DOHH2 (cell line): Measurements from ENCODE around the gene LRRC46.

Source experiments
- H3F3A ChIP-seq: fragments of 200-600 bp; sonication (generic), shearing (Covaris generic); 2 replicates; pipeline ENCODE4 v1.6.0; 2016; ENCODE audit warnings: antibody characterized with exemption, mild to moderate bottlenecking; ENCODE audit not compliant: control insufficient read depth, insufficient read depth
- H3K27ac ChIP-seq: fragments of 200-600 bp; sonication (generic); 2 replicates; pipeline ENCODE4 v1.5.1; 2014; ENCODE audit warnings: low read depth, mild to moderate bottlenecking, low read length, moderate library complexity
- H3K27me3 ChIP-seq: fragments of 200-600 bp; sonication (generic); 2 replicates; pipeline ENCODE4 v1.6.1; 2014; ENCODE audit warnings: mild to moderate bottlenecking, low read length, mixed read lengths; ENCODE audit not compliant: control insufficient read depth
- H3K36me3 ChIP-seq: fragments of 200-600 bp; sonication (generic); 2 replicates; pipeline ENCODE4 v1.6.1; 2014; ENCODE audit warnings: mild to moderate bottlenecking, low read length, moderate library complexity, mixed read lengths; ENCODE audit not compliant: control insufficient read depth
- H3K4me1 ChIP-seq: fragments of 200-600 bp; sonication (generic); 2 replicates; pipeline ENCODE4 v1.6.1; 2014; ENCODE audit warnings: mild to moderate bottlenecking, low read length, mixed read lengths; ENCODE audit not compliant: control insufficient read depth
- H3K4me2 ChIP-seq: fragments of 200-600 bp; sonication (generic); 2 replicates; pipeline ENCODE4 v1.6.0; 2014; ENCODE audit warnings: mild to moderate bottlenecking, low read length, moderate library complexity
- H3K4me3 ChIP-seq: fragments of 200-600 bp; sonication (generic); 2 replicates; pipeline ENCODE4 v1.5.1; 2014; ENCODE audit warnings: mild to moderate bottlenecking, low read length, mixed read lengths
- H3K79me2 ChIP-seq: fragments of 200-600 bp; sonication (generic); 2 replicates; pipeline ENCODE4 v1.6.1; 2014; ENCODE audit warnings: mild to moderate bottlenecking, low read length, mixed read lengths; ENCODE audit not compliant: control insufficient read depth
- H3K9me2 ChIP-seq: fragments of 200-600 bp; sonication (generic); replicated peaks from 2 replicates; pipeline ENCODE4 v1.6.1; 2014; ENCODE audit warnings: mild to moderate bottlenecking, low read length, mixed read lengths; ENCODE audit not compliant: control insufficient read depth
- H3K9me3 ChIP-seq: fragments of 200-600 bp; sonication (generic); 2 replicates; pipeline ENCODE4 v1.6.1; 2014; ENCODE audit warnings: antibody characterized with exemption, low read length, mixed read lengths; ENCODE audit not compliant: control insufficient read depth, insufficient read depth
- H4K20me1 ChIP-seq: fragments of 200-600 bp; sonication (generic); 2 replicates; pipeline ENCODE4 v1.6.0; 2014; ENCODE audit warnings: low read depth, mild to moderate bottlenecking, antibody characterized with exemption, low read length, moderate library complexity; ENCODE audit not compliant: control insufficient read depth, insufficient read depth
- EZH2phosphoT487 ChIP-seq: fragments of 200-600 bp; sonication (generic); IDR thresholded peaks from 2 replicates; pipeline ENCODE4 v1.6.1; 2017; ENCODE audit warnings: borderline replicate concordance, mild to moderate bottlenecking, antibody characterized with exemption, low read length, moderate library complexity, mixed read lengths
- TF ChIP-seq, protein P1 (sequence below): fragments of 200-600 bp; sonication (generic); IDR thresholded peaks from one replicate; pipeline ENCODE4 v1.5.1; 2014; ENCODE audit warnings: antibody characterized with exemption, mild to moderate bottlenecking, low read depth, low read length; ENCODE audit not compliant: poor library complexity, severe bottlenecking

LRRC46 gene

DNA sequence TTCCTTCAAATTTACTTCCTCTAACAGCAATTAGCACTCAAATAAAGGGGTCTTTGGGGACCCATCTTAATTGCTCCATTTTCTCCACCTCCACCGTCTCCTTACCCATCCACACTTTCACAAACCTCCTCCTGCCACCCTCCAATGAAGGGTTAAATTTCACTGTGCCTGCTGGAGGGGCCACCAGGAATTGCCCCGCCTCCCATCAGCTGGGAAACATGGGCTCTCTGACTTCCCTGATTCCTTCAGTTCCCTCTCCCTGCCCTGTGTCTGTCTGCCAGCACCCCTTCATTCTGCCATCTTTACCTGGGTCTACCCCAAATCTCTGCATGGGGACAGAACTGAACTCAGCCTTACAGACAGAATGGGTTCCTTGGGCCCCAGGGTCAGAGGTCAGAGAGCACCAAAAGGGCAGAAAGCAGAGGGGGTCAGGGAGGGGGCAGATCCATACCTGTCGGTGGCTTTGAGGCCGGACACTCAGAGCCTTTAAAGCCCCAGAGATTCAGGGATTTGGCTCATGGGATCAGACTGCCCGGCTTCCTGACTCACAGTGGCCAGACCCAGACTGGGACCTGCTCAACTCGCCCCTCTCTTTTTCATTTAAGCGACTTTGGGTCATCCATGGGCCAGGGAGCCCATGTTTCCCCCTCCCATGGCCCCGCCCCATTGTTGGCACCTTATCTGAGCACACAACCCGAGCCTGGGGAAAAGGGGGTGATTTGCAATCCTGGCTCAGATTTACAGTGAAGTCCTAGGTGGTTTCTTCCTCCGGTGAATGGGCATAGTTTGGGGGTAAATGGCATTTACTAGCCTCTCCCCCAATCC lies 46.9 kb downstream of the LRRC46 start:
- Histone ChIP-seq H3K9me3 (no peaks in the 10 kb centered on the region), H3K79me2 (no peaks in the 10 kb centered on the region), H3K27ac (no peak overlapping the region), H4K20me1 (no peaks in the 10 kb centered on the region), H3K4me2 (no peak overlapping the region), H3K4me3 (no peak overlapping the region), H3K4me1 (peaks cover 14% of the 10 kb centered on the region), H3K27me3 (peaks cover 34% of the 10 kb centered on the region), H3K36me3 (no peaks in the 10 kb centered on the region), H3F3A (no peaks in the 10 kb centered on the region), H3K9me2 (no peaks in the 10 kb centered on the region)
- no peak for TF ChIP-seq EZH2phosphoT487
- TF ChIP-seq, protein P1, sequence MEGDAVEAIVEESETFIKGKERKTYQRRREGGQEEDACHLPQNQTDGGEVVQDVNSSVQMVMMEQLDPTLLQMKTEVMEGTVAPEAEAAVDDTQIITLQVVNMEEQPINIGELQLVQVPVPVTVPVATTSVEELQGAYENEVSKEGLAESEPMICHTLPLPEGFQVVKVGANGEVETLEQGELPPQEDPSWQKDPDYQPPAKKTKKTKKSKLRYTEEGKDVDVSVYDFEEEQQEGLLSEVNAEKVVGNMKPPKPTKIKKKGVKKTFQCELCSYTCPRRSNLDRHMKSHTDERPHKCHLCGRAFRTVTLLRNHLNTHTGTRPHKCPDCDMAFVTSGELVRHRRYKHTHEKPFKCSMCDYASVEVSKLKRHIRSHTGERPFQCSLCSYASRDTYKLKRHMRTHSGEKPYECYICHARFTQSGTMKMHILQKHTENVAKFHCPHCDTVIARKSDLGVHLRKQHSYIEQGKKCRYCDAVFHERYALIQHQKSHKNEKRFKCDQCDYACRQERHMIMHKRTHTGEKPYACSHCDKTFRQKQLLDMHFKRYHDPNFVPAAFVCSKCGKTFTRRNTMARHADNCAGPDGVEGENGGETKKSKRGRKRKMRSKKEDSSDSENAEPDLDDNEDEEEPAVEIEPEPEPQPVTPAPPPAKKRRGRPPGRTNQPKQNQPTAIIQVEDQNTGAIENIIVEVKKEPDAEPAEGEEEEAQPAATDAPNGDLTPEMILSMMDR, result no peak

DNA sequence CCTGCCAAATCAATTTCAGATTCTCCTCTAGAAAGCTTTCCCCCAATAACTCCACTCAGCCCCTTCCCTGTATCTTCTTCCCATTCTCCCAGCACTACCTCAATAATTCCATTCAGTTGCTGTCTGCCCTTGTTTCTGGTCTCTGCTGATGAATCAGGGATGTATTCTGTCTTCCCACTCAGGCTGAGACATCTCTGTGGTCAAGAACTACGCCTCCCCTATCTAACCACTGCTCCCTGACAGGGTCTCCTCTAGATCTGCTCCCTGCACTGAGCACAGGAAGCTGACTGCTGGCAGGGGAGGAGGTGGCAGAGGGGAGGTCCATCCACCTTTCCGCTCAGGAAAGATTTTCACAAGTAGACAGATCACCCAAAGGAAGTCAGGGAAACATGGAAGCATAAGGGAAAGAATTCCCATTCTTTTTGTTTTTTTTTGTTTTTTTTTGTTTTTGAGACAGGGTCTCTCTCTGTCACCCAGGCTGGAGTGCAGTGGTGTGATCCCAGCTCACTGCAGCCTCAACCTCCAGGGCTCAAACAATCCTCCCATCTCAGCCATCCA lies 47.6 kb downstream of the LRRC46 start:
- H3K79me2 ChIP-seq, result no peaks in the 10 kb centered on the region
- H4K20me1 ChIP-seq, result no peaks in the 10 kb centered on the region
- H3K27ac ChIP-seq, result no peak overlapping the region
- no peaks in the 10 kb centered on the region for H3K36me3 ChIP-seq
- no peak overlapping the region for H3K4me3 ChIP-seq
- H3K9me2 ChIP-seq, result no peaks in the 10 kb centered on the region
- H3K9me3 ChIP-seq, result no peaks in the 10 kb centered on the region
- peaks cover 36% of the 10 kb centered on the region for H3K27me3 ChIP-seq
- no peak overlapping the region for H3K4me2 ChIP-seq
- no peaks in the 10 kb centered on the region for H3F3A ChIP-seq
- no peak for TF ChIP-seq EZH2phosphoT487
- TF ChIP-seq, protein P1, result no peak
- H3K4me1 ChIP-seq, result peaks cover 7% of the 10 kb centered on the region

DNA sequence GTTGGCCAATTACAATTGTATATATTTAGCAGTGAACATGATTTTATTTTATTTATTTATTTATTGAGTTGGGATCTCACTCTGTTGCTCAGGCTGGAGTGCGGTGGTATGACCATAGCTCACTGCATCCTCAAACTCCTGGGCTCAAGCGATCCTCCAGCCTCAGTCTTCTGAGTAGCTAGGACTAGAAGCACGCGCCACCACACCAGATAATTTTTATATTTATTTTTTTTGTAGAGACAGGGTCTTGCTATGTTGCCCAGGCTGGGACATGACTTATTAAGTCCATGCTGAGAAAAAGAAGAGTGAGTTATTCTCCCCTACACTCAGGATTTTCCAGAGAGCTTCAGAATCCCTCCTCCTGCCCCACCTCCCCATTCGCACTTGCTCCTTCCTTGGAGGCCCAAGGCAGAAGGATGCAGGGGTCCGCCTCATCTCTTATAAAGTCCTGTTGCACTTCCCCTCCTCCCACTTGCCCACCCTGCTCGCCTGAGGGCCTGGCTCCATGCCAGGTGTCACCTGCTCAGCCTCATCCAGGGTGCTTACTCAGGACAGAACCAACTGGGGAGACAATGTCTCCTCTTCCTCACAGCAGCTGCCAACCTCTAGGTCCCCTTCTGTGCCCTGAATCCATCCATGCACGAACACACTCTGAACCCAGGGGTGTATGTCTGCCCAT lies 48.4 kb downstream of the LRRC46 start:
- Histone ChIP-seq H3K4me2 (no peak overlapping the region), H3K79me2 (no peaks in the 10 kb centered on the region), H3K9me2 (no peaks in the 10 kb centered on the region), H4K20me1 (no peaks in the 10 kb centered on the region), H3K4me1 (0 out of 2 replicates have a peak, but pooled peaks cover 3% of the 10 kb centered on the region), H3K27ac (no peak overlapping the region), H3F3A (no peaks in the 10 kb centered on the region), H3K4me3 (no peak overlapping the region), H3K27me3 (peaks cover 36% of the 10 kb centered on the region), H3K9me3 (no peaks in the 10 kb centered on the region), H3K36me3 (no peaks in the 10 kb centered on the region)
- TF ChIP-seq, protein P1, result no peak
- TF ChIP-seq EZH2phosphoT487, result no peak
